Liver (tissue), 9 donors: Measurements from ENCODE around the gene EFNA3. TPM values are rescaled to one million over a fixed set of nuclear protein-coding genes. Genes with fewer than 3 reads are reported as not detected.

ENCODE experiments used
- DNase-seq: peaks from one replicate; pipeline ENCODE4 v3.0.0-alpha.2; 2017; ENCODE audit warnings: low spot score
- H3K27ac ChIP-seq, 2 donors: one replicate each; pipeline ENCODE4 v1.7.0; 2013; ENCODE audit warnings: inconsistent platforms in 2 of 2, low read length in 2 of 2, control low read depth in 1 of 2, low read depth in 1 of 2, mild to moderate bottlenecking in 1 of 2
- H3K27me3 ChIP-seq, 4 donors: one replicate each; pipeline versions ENCODE4 v1.6.1 to v1.7.0; 2013; ENCODE audit warnings: low read length in 3 of 4, inconsistent platforms in 1 of 4, mild to moderate bottlenecking in 1 of 4, moderate library complexity in 1 of 4; ENCODE audit not compliant: control insufficient read depth in 4 of 4, insufficient read depth in 4 of 4
- H3K36me3 ChIP-seq, 4 donors: one replicate each; pipeline versions ENCODE4 v1.6.1 to v1.7.0; 2013; ENCODE audit warnings: low read length in 3 of 4, mild to moderate bottlenecking in 3 of 4, low read depth in 1 of 4, moderate library complexity in 1 of 4; ENCODE audit not compliant: control insufficient read depth in 4 of 4, insufficient read depth in 3 of 4
- H3K4me1 ChIP-seq, 4 donors: one replicate each; pipeline versions ENCODE4 v1.6.1 to v1.7.0; 2013; ENCODE audit warnings: low read length in 3 of 4, mild to moderate bottlenecking in 3 of 4, moderate library complexity in 1 of 4; ENCODE audit not compliant: control insufficient read depth in 4 of 4, insufficient read depth in 4 of 4
- H3K4me3 ChIP-seq, 3 donors: one replicate each; pipeline versions ENCODE4 v1.6.1 to v1.7.0; 2013; ENCODE audit warnings: low read length in 3 of 3, control low read depth in 1 of 3, low read depth in 1 of 3, mild to moderate bottlenecking in 1 of 3
- H3K9ac ChIP-seq, 2 donors: one replicate each; pipeline ENCODE4 v1.7.0; 2013; ENCODE audit warnings: low read length in 2 of 2, mild to moderate bottlenecking in 2 of 2, moderate library complexity in 2 of 2, control low read depth in 1 of 2, low read depth in 1 of 2
- H3K9me3 ChIP-seq, 4 donors: one replicate each; pipeline versions ENCODE4 v1.6.1 to v1.7.0; 2013; ENCODE audit warnings: low read length in 3 of 4; ENCODE audit not compliant: control insufficient read depth in 4 of 4
- ATF3 ChIP-seq: IDR thresholded peaks from 2 replicates; pipeline ENCODE4 v1.6.1; 2016; ENCODE audit warnings: antibody characterized with exemption
- CTCF ChIP-seq: fragments of 150-350 bp; IDR thresholded peaks from 2 replicates; pipeline ENCODE4 v1.5.1; 2017; ENCODE audit warnings: improper control_type of control experiment, low read depth, low read length; ENCODE audit not compliant: missing input control
- EGR1 ChIP-seq, 2 donors: IDR thresholded peaks; 2 replicates each; pipeline ENCODE4 v1.6.1; 2016 to 2018; ENCODE audit warnings: antibody characterized with exemption in 2 of 2, low read depth in 2 of 2
- FOXA1 ChIP-seq: IDR thresholded peaks from 2 replicates; pipeline ENCODE4 v1.6.1; 2016; ENCODE audit warnings: antibody characterized with exemption
- FOXA2 ChIP-seq: IDR thresholded peaks from 2 replicates; pipeline ENCODE4 v1.6.1; 2016; ENCODE audit warnings: antibody characterized with exemption
- GABPA ChIP-seq, 2 donors: IDR thresholded peaks in 1 of 2; conservative IDR thresholded peaks in 1 of 2; 2 replicates each; pipeline ENCODE4 v1.6.1; 2016; ENCODE audit warnings: antibody characterized with exemption in 2 of 2, mild to moderate bottlenecking in 1 of 2, moderate library complexity in 1 of 2
- HNF4A ChIP-seq, 2 donors: conservative IDR thresholded peaks; 2 replicates each; pipeline ENCODE4 v1.6.1; 2016; ENCODE audit warnings: antibody characterized with exemption in 2 of 2, mild to moderate bottlenecking in 2 of 2
- HNF4G ChIP-seq: IDR thresholded peaks from 2 replicates; pipeline ENCODE4 v1.6.1; 2016; ENCODE audit warnings: antibody characterized with exemption
- JUND ChIP-seq, 2 donors: IDR thresholded peaks; 2 replicates each; pipeline ENCODE4 v1.6.1; 2016; ENCODE audit warnings: antibody characterized with exemption in 2 of 2
- MAX ChIP-seq: IDR thresholded peaks from 2 replicates; pipeline ENCODE4 v1.6.1; 2016; ENCODE audit warnings: antibody characterized with exemption
- NR2F2 ChIP-seq: IDR thresholded peaks from 2 replicates; pipeline ENCODE4 v1.6.1; 2016; ENCODE audit warnings: antibody characterized with exemption
- RAD21 ChIP-seq, 2 donors: IDR thresholded peaks; 2 replicates each; pipeline ENCODE4 v1.6.1; 2016; ENCODE audit warnings: antibody characterized with exemption in 2 of 2, mild to moderate bottlenecking in 2 of 2
- RXRA ChIP-seq, 2 donors: IDR thresholded peaks; 2 replicates each; pipeline ENCODE4 v1.6.1; 2017 to 2018; ENCODE audit warnings: antibody characterized with exemption in 2 of 2, mild to moderate bottlenecking in 1 of 2
- SP1 ChIP-seq: IDR thresholded peaks from 2 replicates; pipeline ENCODE4 v1.6.1; 2018; ENCODE audit warnings: antibody characterized with exemption, mild to moderate bottlenecking
- TAF1 ChIP-seq: conservative IDR thresholded peaks from 2 replicates; pipeline ENCODE4 v1.6.1; 2016; ENCODE audit warnings: antibody characterized with exemption, mild to moderate bottlenecking
- YY1 ChIP-seq: IDR thresholded peaks from 2 replicates; pipeline ENCODE4 v1.6.1; 2016; ENCODE audit warnings: antibody characterized with exemption, mild to moderate bottlenecking
- whole genome bisulfite sequencing: extraction: QIAGEN DNeasy Blood & Tissue Kit; methylation state at CpG from one replicate; pipeline ENCODE4 v1.1.7; 2013; 5-methylcytosine and 5-hydroxymethylcytosine counted together
- polyA plus RNA-seq, 2 donors: library from polyadenylated mRNA; stranded (reverse) in 1 of 2; unstranded in 1 of 2; fragments of 200-250 nt in 1 of 2; fragments of >200 nt in 1 of 2; fragmentation: Nextera tagmentation in 1 of 2; extraction: Ambion mirVana in 1 of 2; gene quantifications; one replicate each; pipeline versions ENCODE4 v1.2.1 to v1.2.3, GENCODE V29; 2013 to 2015
- total RNA-seq, 2 donors: library from RNA; depleted of rRNA; stranded (reverse); fragments of >200 nt; gene quantifications; one replicate each; pipeline ENCODE4 v1.2.3, GENCODE V29; 2014
- TF ChIP-seq, protein P1 (sequence below): IDR thresholded peaks from 2 replicates; pipeline ENCODE4 v1.6.1; 2016; ENCODE audit warnings: antibody characterized with exemption, mild to moderate bottlenecking
- TF ChIP-seq, protein P2 (sequence below): IDR thresholded peaks from 2 replicates; pipeline ENCODE4 v1.6.1; 2016; ENCODE audit warnings: antibody characterized with exemption
- donor health status: healthy.
- donor health status: healthy.
- donor health status: healthy.
- donor health status: healthy.
- donor health status: healthy.

Gene EFNA3
- total and polyA plus RNA-seq, 4 donors: 0.47 to 3.7 (median 1.1) TPM

GRCh38 chr1:155122308-155122707 lies 43.7 kb downstream of the EFNA3 start:
- no peak for TF ChIP-seq YY1
- TF ChIP-seq MAX: no peak
- no peak for TF ChIP-seq HNF4G
- no peak for TF ChIP-seq RXRA (IDR thresholded peaks at IDR 0.05)
- TF ChIP-seq FOXA1: no peak
- TF ChIP-seq, protein P1, sequence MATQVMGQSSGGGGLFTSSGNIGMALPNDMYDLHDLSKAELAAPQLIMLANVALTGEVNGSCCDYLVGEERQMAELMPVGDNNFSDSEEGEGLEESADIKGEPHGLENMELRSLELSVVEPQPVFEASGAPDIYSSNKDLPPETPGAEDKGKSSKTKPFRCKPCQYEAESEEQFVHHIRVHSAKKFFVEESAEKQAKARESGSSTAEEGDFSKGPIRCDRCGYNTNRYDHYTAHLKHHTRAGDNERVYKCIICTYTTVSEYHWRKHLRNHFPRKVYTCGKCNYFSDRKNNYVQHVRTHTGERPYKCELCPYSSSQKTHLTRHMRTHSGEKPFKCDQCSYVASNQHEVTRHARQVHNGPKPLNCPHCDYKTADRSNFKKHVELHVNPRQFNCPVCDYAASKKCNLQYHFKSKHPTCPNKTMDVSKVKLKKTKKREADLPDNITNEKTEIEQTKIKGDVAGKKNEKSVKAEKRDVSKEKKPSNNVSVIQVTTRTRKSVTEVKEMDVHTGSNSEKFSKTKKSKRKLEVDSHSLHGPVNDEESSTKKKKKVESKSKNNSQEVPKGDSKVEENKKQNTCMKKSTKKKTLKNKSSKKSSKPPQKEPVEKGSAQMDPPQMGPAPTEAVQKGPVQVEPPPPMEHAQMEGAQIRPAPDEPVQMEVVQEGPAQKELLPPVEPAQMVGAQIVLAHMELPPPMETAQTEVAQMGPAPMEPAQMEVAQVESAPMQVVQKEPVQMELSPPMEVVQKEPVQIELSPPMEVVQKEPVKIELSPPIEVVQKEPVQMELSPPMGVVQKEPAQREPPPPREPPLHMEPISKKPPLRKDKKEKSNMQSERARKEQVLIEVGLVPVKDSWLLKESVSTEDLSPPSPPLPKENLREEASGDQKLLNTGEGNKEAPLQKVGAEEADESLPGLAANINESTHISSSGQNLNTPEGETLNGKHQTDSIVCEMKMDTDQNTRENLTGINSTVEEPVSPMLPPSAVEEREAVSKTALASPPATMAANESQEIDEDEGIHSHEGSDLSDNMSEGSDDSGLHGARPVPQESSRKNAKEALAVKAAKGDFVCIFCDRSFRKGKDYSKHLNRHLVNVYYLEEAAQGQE: no peak
- TF ChIP-seq FOXA2: no peak
- TF ChIP-seq CTCF: no peak
- no peak for TF ChIP-seq NR2F2
- TF ChIP-seq, protein P2, sequence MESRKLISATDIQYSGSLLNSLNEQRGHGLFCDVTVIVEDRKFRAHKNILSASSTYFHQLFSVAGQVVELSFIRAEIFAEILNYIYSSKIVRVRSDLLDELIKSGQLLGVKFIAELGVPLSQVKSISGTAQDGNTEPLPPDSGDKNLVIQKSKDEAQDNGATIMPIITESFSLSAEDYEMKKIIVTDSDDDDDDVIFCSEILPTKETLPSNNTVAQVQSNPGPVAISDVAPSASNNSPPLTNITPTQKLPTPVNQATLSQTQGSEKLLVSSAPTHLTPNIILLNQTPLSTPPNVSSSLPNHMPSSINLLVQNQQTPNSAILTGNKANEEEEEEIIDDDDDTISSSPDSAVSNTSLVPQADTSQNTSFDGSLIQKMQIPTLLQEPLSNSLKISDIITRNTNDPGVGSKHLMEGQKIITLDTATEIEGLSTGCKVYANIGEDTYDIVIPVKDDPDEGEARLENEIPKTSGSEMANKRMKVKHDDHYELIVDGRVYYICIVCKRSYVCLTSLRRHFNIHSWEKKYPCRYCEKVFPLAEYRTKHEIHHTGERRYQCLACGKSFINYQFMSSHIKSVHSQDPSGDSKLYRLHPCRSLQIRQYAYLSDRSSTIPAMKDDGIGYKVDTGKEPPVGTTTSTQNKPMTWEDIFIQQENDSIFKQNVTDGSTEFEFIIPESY: no peak
- no peak for TF ChIP-seq ATF3
- no peak for TF ChIP-seq HNF4A (conservative IDR thresholded peaks at IDR 0.05)
- TF ChIP-seq EGR1 (IDR thresholded peaks at IDR 0.05; ENCODE audit: low read depth in 2 of 2): no peak
- TF ChIP-seq JUND (IDR thresholded peaks at IDR 0.05): no peak
- TF ChIP-seq RAD21 (IDR thresholded peaks at IDR 0.05): no peak
- no peak for TF ChIP-seq SP1
- no peak for TF ChIP-seq TAF1
- no peak for TF ChIP-seq GABPA (IDR thresholded peaks at IDR 0.05 in 1 of 2, conservative IDR thresholded peaks at IDR 0.05 in 1 of 2)
- Histone ChIP-seq H3K9ac (no peak overlapping the region), H3K27me3 (no peaks in the 10 kb centered on the region), H3K27ac (no peak overlapping the region), H3K9me3 (no peaks in the 10 kb centered on the region), H3K4me1 (peaks cover 3 to 20% (median 10%) of the 10 kb centered on the region in 4 donors), H3K4me3 (no peak overlapping the region), H3K36me3 (no peaks in the 10 kb centered on the region)
- WGBS: 89% methylated on average over 2 of the region's 2 CpGs
- no peak for DNase-seq
